GM04503 (cell line): Measurements from ENCODE around the gene FOXRED1.
A peak's percentile ranks its signal among the peaks of the same experiment; 100 is the strongest.

ENCODE experiments used
- DNase-seq: peaks from one replicate; pipeline ENCODE4 v3.0.0-alpha.2; 2012; ENCODE audit warnings: low read depth

FOXRED1 gene

GRCh38 chr11:126311401-126312291 is 42.7 kb downstream of the FOXRED1 start:
- DNase-seq: no peak

GRCh38 chr11:126312961-126313360 is 44.0 kb downstream of the FOXRED1 start:
- no peak for DNase-seq

- DNase-seq: no peak
Measured at GRCh38 chr11:126313826-126314225, 44.9 kb downstream of the FOXRED1 start.

- DNase-seq: no peak
Measured at GRCh38 chr11:126317432-126317755, 48.4 kb downstream of the FOXRED1 start.

GRCh38 chr11:126317756-126318573 is 49.0 kb downstream of the FOXRED1 start:
- DNase-seq: peak; percentile 59

- DNase-seq: peak; percentile 90
Measured at GRCh38 chr11:126318574-126319373, 49.8 kb downstream of the FOXRED1 start.

GRCh38 chr11:126319374-126319740 is 50.4 kb downstream of the FOXRED1 start:
- no peak for DNase-seq

- DNase-seq: no peak
Measured at GRCh38 chr11:126322996-126323395, 54.0 kb downstream of the FOXRED1 start.

- DNase-seq: no peak
Measured at GRCh38 chr11:126327281-126328000, 58.5 kb downstream of the FOXRED1 start.
